Endothelial cell of umbilical vein (primary cell): ENCODE data around the gene AOC2. TPM values are rescaled to one million over a fixed set of nuclear protein-coding genes. Genes with fewer than 3 reads are reported as not detected.
A peak's percentile ranks its signal among the peaks of the same experiment; 100 is the strongest.

Experiments used
- Bru-seq: library from RNA; stranded (reverse); fragments of 400-500 nt; gene quantifications from one replicate; lab custom pipeline; 2021; lab: Mats Ljungman, UMichigan
- BruChase-seq, 2 experiments: library from RNA; stranded (reverse); fragments of 400-500 nt; gene quantifications; one replicate each; lab custom pipeline; 2021; lab: Mats Ljungman, UMichigan
- BruUV-seq: library from RNA; stranded (reverse); fragments of 400-500 nt; replicated peaks from 2 replicates; lab custom pipeline; 2021; lab: Mats Ljungman, UMichigan
- CTCF ChIA-PET: fragments of 300-600, 350-600 bp; sonication (Branson Sonifier 250); formaldehyde crosslinking; loops from one replicate; lab custom pipeline; 2021; ENCODE audit warnings: antibody characterized with exemption, inconsistent platforms; lab: Charles Lee
- POLR2A ChIA-PET: fragments of 300-600, 350-600 bp; sonication (Branson Sonifier 250); formaldehyde crosslinking; loops from one replicate; lab custom pipeline; 2021; ENCODE audit warnings: antibody characterized with exemption, inconsistent platforms; lab: Charles Lee
- DNase-seq: peaks from one replicate; pipeline ENCODE4 v3.0.0-alpha.2; 2011; ENCODE audit warnings: low read depth, low spot score
- FAIRE-seq: peaks from 2 replicates; lab custom pipeline; 2011; peaks lifted over from hg19 to GRCh38; lab: Jason Lieb, UNC
- H2AFZ ChIP-seq: 2 replicates; pipeline ENCODE4 v1.6.0; 2012; ENCODE audit warnings: low read depth, low read length, control low read depth, inconsistent platforms
- H3K27ac ChIP-seq: 2 replicates; pipeline ENCODE4 v1.5.1; 2011; ENCODE audit warnings: low read depth, mild to moderate bottlenecking, control low read depth, low read length, moderate library complexity; ENCODE audit not compliant: insufficient read depth
- H3K27me3 ChIP-seq, 2 experiments: 2 replicates each; pipeline versions ENCODE4 v1.6.0 to v1.6.1; 2011; ENCODE audit warnings: low read length in 2 of 2, mixed read lengths in 1 of 2; ENCODE audit not compliant: control insufficient read depth in 2 of 2, insufficient read depth in 2 of 2
- H3K36me3 ChIP-seq, 2 experiments: 2 replicates in 1 of 2; 3 replicates in 1 of 2; pipeline ENCODE4 v1.5.1; 2011; ENCODE audit warnings: low read length in 2 of 2, mild to moderate bottlenecking in 1 of 2, moderate library complexity in 1 of 2; ENCODE audit not compliant: control insufficient read depth in 2 of 2, insufficient read depth in 2 of 2; ENCODE audit errors: extremely low read depth in 1 of 2
- H3K4me1 ChIP-seq: 3 replicates; pipeline ENCODE4 v1.5.1; 2011; ENCODE audit warnings: mild to moderate bottlenecking, low read length; ENCODE audit not compliant: control insufficient read depth, insufficient read depth; ENCODE audit errors: extremely low read depth
- H3K4me2 ChIP-seq: 2 replicates; pipeline ENCODE4 v1.6.1; 2011; ENCODE audit warnings: low read length, control low read depth, mixed read lengths; ENCODE audit not compliant: insufficient read depth
- H3K4me3 ChIP-seq, 3 experiments: fragments of 200-600 bp in 1 of 3; sonication (generic), shearing (Covaris generic) in 1 of 3; replicated peaks in 1 of 3; 2 replicates each; pipeline ENCODE4 v1.5.1; 2011 to 2016; ENCODE audit warnings: control low read depth in 3 of 3, low read length in 3 of 3, mild to moderate bottlenecking in 2 of 3, inconsistent platforms in 1 of 3, low read depth in 1 of 3, moderate library complexity in 1 of 3; ENCODE audit not compliant: insufficient read depth in 1 of 3
- H3K79me2 ChIP-seq: 2 replicates; pipeline ENCODE4 v1.6.0; 2012; ENCODE audit warnings: low read length, inconsistent platforms; ENCODE audit not compliant: control insufficient read depth, insufficient read depth
- H3K9ac ChIP-seq: replicated peaks from 2 replicates; pipeline ENCODE3; 2011; ENCODE audit warnings: low read length, control low read depth; ENCODE audit not compliant: insufficient read depth; ENCODE audit errors: extremely low read depth
- H3K9me1 ChIP-seq: replicated peaks from 3 replicates; pipeline ENCODE4 v1.6.0; 2011; ENCODE audit warnings: mild to moderate bottlenecking, low read length; ENCODE audit not compliant: control insufficient read depth, insufficient read depth; ENCODE audit errors: extremely low read depth
- H3K9me3 ChIP-seq: replicated peaks from 2 replicates; pipeline ENCODE4 v1.5.1; 2012; ENCODE audit warnings: low read length, inconsistent platforms; ENCODE audit not compliant: control insufficient read depth, insufficient read depth
- H4K20me1 ChIP-seq: replicated peaks from 2 replicates; pipeline ENCODE3; 2011; ENCODE audit warnings: mild to moderate bottlenecking, low read length; ENCODE audit not compliant: control insufficient read depth, insufficient read depth; ENCODE audit errors: extremely low read depth
- CTCF ChIP-seq, 2 donors: IDR thresholded peaks; 1 replicate in 1 of 2; 2 replicates in 1 of 2; pipeline ENCODE4 v1.5.1; 2011; ENCODE audit warnings: low read length in 2 of 2, mild to moderate bottlenecking in 2 of 2, moderate library complexity in 2 of 2, control low read depth in 1 of 2, inconsistent platforms in 1 of 2, low read depth in 1 of 2; ENCODE audit not compliant: insufficient read depth in 1 of 2; ENCODE audit errors: extremely low read depth in 1 of 2
- EZH2 ChIP-seq: IDR thresholded peaks from 2 replicates; pipeline ENCODE4 v1.6.1; 2012; ENCODE audit warnings: borderline replicate concordance, low read depth, mild to moderate bottlenecking, moderate library complexity, low read length, inconsistent platforms; ENCODE audit not compliant: severe bottlenecking
- FOS ChIP-seq: IDR thresholded peaks from 2 replicates; pipeline ENCODE4 v1.6.1; 2011; ENCODE audit warnings: mild to moderate bottlenecking, low read length, moderate library complexity, borderline replicate concordance; ENCODE audit not compliant: insufficient read depth
- GATA2 ChIP-seq: IDR thresholded peaks from 2 replicates; pipeline ENCODE4 v1.7.0; 2011; ENCODE audit warnings: low read depth, mild to moderate bottlenecking, moderate library complexity, mixed read lengths, low read length; ENCODE audit not compliant: insufficient read length, insufficient read depth
- JUN ChIP-seq: IDR thresholded peaks from 2 replicates; pipeline ENCODE4 v1.6.1; 2011; ENCODE audit warnings: borderline replicate concordance, low read depth; ENCODE audit not compliant: insufficient read length, insufficient read depth
- MAX ChIP-seq: IDR thresholded peaks from 2 replicates; pipeline ENCODE4 v1.6.1; 2011; ENCODE audit not compliant: insufficient read depth, insufficient read length
- MYC ChIP-seq: IDR thresholded peaks from one replicate; pipeline ENCODE4 v1.6.1; 2011; ENCODE audit warnings: mild to moderate bottlenecking, low read depth, low read length
- POLR2A ChIP-seq: IDR thresholded peaks from 2 replicates; pipeline ENCODE4 v1.6.1; 2012; ENCODE audit warnings: low read depth, mild to moderate bottlenecking, control low read depth, low read length
- POLR2AphosphoS5 ChIP-seq: IDR thresholded peaks from 2 replicates; pipeline ENCODE4 v1.6.1; 2012; ENCODE audit warnings: low read depth, mild to moderate bottlenecking, control low read depth, low read length, moderate library complexity; ENCODE audit not compliant: insufficient read depth
- dilution Hi-C: fragments of 300-500 bp; cut with MboI; formaldehyde crosslinking; loops from one replicate; pipeline ENCODE4 v1.15.0; 2019; ENCODE audit warnings: low sequenced_read_pairs; ENCODE audit not compliant: extremely low pct_ligation_motif_present
- intact Hi-C: fragments of 100-400 bp; cut with micrococcal nuclease; formaldehyde crosslinking; loops from one replicate; pipeline ENCODE4 v1.10.0; 2022
- long read RNA-seq: library from polyadenylated mRNA; stranded (forward); transcript quantifications from one replicate; pipeline ENCODE4 v2.0.0, GENCODE V29; 2021
- polyA minus RNA-seq, 3 experiments: library from RNA; depleted of rRNA, polyadenylated mRNA; stranded (reverse); fragments of >200 nt; gene quantifications; 1 replicate in 1 of 3; 2 replicates in 2 of 3; pipeline ENCODE4 v1.2.3, GENCODE V29; 2011
- polyA plus RNA-seq, 4 experiments: library from polyadenylated mRNA; depleted of rRNA in 3 of 4; stranded (reverse) in 3 of 4; unstranded in 1 of 4; fragments of >200 nt; gene quantifications; 2 replicates each; pipeline versions ENCODE4 v1.2.1 to v1.2.3, GENCODE V29; 2011 to 2012; ENCODE audit warnings: missing spikeins in 1 of 4
- total RNA-seq: library from RNA; stranded (reverse); gene quantifications from 2 replicates; pipeline ENCODE4 v1.2.3, GENCODE V29; 2021

Gene AOC2
- 1.6 and 1.9 TPM in 2 replicates for total RNA-seq
- 0.62 and 0.65 TPM in 2 replicates for polyA plus RNA-seq
- 0.28 and 0.34 TPM in 2 replicates for polyA plus RNA-seq (2011; cell fraction: cytosol; rRNA removed)
- polyA plus RNA-seq (2011; cell fraction: nucleus; rRNA removed): 2.7 and 3.2 TPM in 2 replicates
- polyA plus RNA-seq (2012): 0.53 and 0.63 TPM in 2 replicates
- 1.3 and 2.4 TPM in 2 replicates for polyA minus RNA-seq
- 0.51 TPM for polyA minus RNA-seq (2011; cell fraction: cytosol; rRNA and poly(A)+ RNA removed)
- 3.8 and 4.3 TPM in 2 replicates for polyA minus RNA-seq (2011; cell fraction: nucleus; rRNA and poly(A)+ RNA removed)
- percentile 51 among the genes with signal in this experiment for Bru-seq, nascent RNA
- BruChase-seq, experiment 1, labeled RNA remaining after a 6-hour chase: percentile 96 among the genes with signal in this experiment
- percentile 74 among the genes with signal in this experiment for BruChase-seq, experiment 2, labeled RNA remaining after a 2-hour chase
- long read RNA-seq: 0 reads

- ChIA-PET POLR2A (no interaction called here), CTCF (interaction anchor here (1.7 to 8.9 kb wide), 5 partner anchors 10 to 154 kb away, joined by 9 to 132 read pairs (median 25); partner anchors contain the start of gene RPL27)
- no peak within 1 kb of the TSS for H3K27ac ChIP-seq
- no peaks in the 10 kb centered on the region for H3K9me1 ChIP-seq
- intact Hi-C loops (no loop called here), dilution Hi-C loops (no loop called here)
- no peaks in the 10 kb centered on the region for H3K27me3 ChIP-seq
- no peak within 1 kb of the TSS for H3K4me2 ChIP-seq
- H3K36me3 ChIP-seq: peaks cover 18 to 34% of the 10 kb centered on the region in 2 experiments
- H4K20me1 ChIP-seq: peaks cover 2% of the 10 kb centered on the region
- no peaks in the 10 kb centered on the region for H3K79me2 ChIP-seq
- TF ChIP-seq MAX (no peak), MYC (no peak), CTCF (IDR thresholded peaks at IDR 0.05; ENCODE audit: extremely low read depth in 1 of 2, insufficient read depth in 1 of 2, low read depth in 1 of 2, low read length in 2 of 2) (no peak), GATA2 (no peak), JUN (no peak), POLR2AphosphoS5 (no peak), POLR2A (no peak), FOS (no peak), EZH2 (no peak)
- no TSS peak for BruUV-seq
- no peak within 1 kb of the TSS for H2AFZ ChIP-seq
- DNase-seq (no peak), FAIRE-seq (no peak)
- H3K9ac ChIP-seq: no peak within 1 kb of the TSS
- H3K4me3 ChIP-seq: no peak within 1 kb of the TSS
- no peaks in the 10 kb centered on the region for H3K4me1 ChIP-seq
- no peaks in the 10 kb centered on the region for H3K9me3 ChIP-seq
These were observed at the start of gene AOC2 for GRCh38 chr17:42844271-42844670. Gene AOC2 (plus strand): TSS chr17:42844580. CDS start chr17:42844627, 47 bp downstream.
